Stimulated activated naive CD4-positive, alpha-beta T cell (primary cell): ENCODE data around the gene AQP12B.
"Not testable (repeated sequence)": the region's sequence is repeated elsewhere in the genome, so short reads cannot be mapped to it uniquely, and the experiment has no call there.

ENCODE experiments used
- DNase-seq, 6 experiments: peaks; one replicate each; lab custom pipeline; 2025; lab: John Stamatoyannopoulos, UW

AQP12B gene

GRCh38 chr2:240683329-240683979, 769 bp upstream of the AQP12B start:
- not testable (repeated sequence) for DNase-seq

- not testable (repeated sequence) for DNase-seq
These were observed 2.5 kb downstream of the AQP12B start for GRCh38 chr2:240680185-240680584.

- DNase-seq, result not testable (repeated sequence)
These were observed 3.8 kb downstream of the AQP12B start for GRCh38 chr2:240678909-240679308.

DNA sequence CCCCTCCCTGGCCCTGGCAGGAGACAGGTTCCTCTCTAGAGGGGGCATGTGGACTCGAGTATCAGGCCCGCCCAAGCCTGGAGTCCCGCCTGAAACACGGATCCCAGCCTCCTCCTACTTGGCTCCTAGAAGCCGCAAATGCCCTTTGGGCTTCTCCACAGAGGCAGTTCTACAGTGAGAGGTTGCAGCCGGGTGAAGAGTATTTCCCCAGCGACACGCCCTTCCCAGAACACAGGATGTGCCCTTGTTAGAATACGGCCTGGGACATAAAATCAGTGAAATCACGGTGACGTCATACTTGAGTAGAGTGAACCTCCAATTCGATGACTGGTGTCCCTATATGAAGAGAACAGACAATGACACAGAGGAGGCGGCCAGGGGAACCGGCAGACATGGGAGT, 4.6 kb downstream of the AQP12B start:
- DNase-seq, result not testable (repeated sequence)

GRCh38 chr2:240675345-240675744, 7.3 kb downstream of the AQP12B start:
- not testable (repeated sequence) for DNase-seq

DNA sequence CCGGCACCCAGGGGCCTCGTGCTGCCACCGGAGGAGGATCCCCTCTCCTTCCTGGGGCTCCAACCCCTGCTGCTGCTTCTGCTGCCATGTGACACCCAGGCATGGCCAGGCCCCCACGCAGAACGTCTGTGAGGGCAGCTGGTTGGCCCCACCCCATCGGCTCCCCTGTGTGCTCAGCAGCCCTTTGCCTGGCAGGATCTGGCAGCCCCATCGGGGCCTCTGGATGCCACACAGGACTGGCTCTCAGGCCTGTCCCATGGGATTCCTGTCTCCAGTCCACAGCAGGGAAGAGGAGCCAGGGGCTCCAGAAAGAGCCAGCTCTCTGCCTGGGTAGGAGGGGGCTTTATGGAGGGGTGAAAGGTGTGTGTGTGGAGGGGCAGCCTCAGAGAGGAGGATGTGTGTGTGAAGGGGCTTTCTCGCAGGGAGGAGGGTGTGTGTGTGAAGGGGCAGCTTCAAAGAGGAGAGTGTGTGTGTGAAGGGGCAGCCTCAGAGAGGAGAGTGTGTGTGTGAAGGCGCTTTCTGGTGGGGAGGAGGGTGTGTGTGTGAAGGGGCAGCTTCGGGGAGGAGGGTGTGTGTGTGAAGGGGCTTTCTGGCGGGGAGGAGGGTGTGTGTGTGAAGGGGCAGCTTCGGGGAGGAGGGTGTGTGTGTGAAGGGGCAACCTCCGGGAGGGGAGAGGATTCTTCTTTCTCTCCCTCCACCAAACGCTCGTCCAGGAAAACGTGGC, 8.1 kb downstream of the AQP12B start:
- DNase-seq, result not testable (repeated sequence)

DNA sequence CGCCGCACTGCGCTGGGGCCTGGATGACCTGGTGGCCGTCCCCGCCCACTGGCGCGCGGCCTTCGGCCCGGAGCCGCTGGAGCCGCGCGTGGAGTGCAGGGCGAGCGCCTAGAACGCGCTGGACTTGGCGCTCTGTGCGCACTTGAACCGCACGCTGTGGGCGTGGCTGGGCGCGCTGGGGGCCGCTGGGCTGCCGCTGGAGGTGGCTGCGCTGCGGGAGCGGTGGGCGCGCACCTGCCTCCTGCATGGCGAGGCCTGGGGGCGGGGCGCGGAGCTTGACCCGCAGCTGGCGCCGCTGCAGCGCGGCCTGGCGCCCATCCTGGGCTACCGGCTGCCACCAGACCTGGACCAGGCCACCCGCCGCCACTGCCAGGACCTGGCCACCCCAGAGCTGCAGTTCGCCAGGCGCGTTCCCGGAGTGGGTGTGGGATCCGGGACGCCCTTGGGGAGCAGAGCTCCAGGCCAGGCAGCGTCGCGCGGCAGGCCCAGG, 9.9 kb downstream of the AQP12B start:
- DNase-seq, result no peak

DNA sequence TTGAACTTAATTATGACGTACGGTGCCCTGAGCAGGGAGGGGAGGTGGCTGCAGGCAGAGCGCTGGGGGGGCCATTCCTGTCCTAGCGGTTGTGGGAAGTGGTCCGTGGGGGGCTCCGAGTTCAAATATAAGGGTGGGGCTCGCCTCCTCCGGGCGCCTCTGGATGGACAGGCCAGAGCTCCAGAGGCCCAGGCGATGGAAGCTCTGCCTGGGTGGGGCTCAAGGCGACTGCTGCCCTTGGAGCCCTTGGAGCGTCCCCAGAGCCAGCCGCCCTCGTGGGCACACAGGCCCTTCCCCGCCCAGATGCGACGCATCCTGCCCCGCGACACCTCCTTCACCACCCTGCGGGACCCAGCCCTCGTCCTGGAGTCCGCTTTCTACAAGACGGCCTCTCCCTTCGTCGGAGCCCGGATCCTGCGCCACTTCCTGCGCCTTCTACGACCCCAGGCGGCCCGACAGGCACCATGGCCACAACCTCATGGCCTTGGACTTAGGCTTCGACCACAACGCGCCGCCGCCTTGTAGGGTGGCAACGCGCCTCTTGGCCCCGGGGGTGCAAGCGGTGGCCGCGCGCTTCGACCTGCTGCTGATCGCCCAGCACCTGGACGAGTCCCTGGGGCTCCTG, 10.5 kb downstream of the AQP12B start:
- no peak for DNase-seq

DNA sequence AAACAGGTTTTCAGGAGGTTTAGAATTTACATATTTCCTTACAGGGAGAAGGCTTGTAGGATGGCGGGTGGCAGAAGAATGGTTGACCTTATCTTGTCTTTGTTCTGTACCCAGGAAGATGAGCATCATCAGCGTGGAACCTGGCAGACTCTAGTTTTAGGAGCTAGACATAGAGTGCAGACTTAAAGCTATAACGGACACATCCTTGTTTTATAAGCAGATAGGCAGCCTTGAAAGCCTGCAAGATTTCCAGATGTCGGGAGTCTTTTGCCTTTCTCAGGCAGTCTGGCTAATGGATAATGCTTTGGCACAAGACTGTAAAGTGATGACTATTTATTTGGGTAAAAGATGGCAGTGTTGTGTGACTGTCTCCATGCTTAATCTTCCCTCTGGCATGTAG, 11.7 kb downstream of the AQP12B start:
- no peak for DNase-seq

DNA sequence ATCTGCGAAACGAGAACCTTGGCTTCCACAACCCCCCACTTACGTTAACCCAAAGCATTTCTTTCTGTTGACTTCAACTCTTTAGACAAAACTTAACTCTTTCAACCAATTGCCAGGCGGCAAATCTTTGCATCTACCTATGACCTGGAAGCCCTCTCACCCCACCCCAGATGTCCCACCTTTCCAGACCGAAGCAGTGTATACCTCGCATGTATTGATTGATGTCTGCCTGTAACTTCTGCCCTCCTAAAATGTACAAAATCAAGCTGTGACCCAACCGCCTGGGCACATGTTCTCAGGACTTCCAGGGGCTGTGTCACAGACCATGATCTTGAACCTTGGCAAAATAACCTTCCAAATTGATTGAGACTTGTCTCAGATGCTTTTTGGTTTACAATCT, 12.3 kb downstream of the AQP12B start:
- no peak for DNase-seq

GRCh38 chr2:240664622-240665021, 18.1 kb downstream of the AQP12B start:
- no peak for DNase-seq

DNA sequence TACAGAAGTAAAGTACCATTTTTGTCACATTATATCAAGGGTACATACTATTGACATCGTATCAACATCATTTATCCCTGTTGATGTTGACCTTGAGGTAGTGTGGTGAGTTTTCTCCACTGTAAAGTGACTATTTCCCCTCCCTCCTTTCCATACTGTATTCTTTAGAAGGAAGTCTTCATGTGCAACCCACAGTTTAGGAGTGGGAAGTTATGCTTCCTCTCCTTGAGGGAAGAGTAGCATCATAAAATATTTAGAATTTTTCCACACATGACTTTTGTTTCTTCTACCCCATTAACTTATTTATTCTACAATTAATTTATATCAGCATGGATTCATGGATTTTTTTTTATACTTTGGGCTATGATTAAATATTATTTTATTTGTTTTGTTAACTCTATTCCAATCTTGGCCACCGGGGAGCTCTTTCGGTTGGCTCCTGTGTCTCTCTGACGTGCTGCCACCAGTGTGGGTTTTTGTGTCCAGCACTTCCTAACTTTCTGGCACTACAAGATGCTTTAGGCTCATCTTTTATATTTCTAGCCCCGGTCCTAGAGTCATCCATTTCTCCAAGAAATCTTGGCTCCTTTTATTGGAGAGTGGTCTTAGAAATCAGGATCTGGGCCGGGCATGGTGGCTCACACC, 19.0 kb downstream of the AQP12B start:
- no peak for DNase-seq

- DNase-seq, result no peak
These were observed 20.0 kb downstream of the AQP12B start for GRCh38 chr2:240662681-240663080.

DNA sequence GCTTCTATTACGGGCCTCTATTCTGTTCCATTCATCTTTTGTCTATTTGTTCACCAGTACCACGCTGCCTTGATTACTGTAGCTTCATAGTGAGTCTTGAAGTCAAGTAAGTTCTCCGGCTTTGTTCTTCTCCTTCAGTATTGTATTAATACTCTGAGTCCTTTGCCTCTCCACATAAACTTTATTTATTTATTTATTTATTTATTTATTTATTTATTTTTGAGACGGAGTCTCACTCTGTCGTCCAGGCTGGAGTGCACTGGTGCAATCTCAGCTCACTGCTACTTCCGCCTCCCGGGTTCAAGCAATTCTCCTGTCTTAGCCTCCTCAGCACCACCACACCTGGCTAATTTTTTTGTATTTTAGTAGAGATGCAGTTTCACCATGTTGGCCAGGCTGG, 22.8 kb downstream of the AQP12B start:
- DNase-seq, result not testable (repeated sequence)

GRCh38 chr2:240655931-240656886, 26.5 kb downstream of the AQP12B start:
- DNase-seq, result no peak

DNA sequence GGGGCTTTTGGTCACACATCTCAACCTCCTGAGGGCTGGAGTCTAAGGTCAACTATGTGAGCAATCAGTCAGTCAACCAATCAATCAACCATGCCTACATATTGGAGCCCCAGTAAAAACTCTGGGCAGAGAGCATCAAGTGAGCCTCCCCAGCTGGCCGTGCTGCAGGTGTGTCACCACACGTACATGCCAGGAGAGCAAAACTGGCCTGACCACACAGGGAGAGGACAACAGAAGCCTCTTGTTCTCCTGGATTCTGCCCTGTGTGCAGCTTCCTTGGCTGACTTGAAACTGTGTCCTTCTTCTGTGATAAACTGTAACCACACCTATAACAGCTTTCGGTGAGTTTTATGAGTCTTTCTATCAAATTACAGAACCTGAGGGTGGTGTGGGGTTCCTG, 31.5 kb downstream of the AQP12B start:
- no peak for DNase-seq

DNA sequence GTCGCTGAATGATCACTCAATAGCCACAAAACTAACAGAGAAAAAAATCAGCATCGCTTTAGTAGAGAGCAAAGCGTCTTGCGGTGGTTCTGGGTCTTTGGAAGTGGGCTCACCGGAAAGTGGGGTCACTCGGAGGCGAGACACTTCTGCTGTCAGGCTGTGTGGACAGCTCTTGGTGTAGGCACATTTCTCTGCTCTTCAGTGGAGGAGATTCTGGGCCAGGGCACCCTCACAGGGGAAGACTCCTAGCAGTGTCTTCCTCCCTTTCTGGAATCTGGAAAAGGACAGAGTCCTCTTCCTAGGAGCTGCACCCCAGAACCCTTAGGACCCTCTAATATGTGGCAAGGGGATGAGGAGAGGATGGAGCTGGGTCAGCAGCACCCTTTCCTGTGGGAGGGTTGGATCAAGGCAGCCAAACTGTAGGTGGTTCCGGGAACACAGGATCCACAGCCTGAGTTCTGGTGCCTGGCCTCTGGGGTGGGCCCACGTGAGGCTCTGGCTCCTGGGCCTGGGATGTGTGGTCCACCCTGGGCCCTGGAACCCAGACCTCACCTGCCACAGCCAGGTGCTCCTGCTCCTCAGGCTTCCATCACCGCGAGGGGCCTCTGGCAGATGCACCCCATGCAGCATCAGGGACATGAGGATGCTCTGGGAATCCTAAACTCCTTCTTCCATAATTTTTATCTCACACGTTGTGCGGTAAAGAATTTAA, 32.3 kb downstream of the AQP12B start:
- DNase-seq, result no peak

DNA sequence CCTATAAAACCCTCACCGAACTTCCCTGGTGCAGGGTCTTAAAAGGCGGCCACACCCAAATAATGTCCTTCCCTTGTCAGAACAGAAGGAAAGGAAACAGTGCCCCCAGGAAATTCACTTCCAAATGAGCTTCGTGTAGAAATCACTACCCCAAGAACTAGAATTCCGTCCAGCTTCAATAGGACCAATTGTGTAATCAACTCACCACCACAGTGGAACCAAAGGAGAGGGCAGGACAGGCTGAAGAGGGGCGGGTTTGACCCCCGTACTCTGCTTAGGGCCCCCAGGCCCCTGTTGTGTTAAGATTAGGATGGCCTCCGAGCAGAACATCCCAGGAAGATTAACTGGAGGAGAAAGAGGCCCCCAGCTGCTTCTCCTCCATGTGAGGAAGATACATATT, 33.4 kb downstream of the AQP12B start:
- no peak for DNase-seq

- DNase-seq, result no peak
These were observed 33.9 kb downstream of the AQP12B start for GRCh38 chr2:240648650-240649275.

- no peak for DNase-seq
These were observed 34.5 kb downstream of the AQP12B start for GRCh38 chr2:240648155-240648649.
